ENCODE measurements around the gene ALK. TPM values are rescaled to one million over a fixed set of nuclear protein-coding genes. Genes with fewer than 3 reads are reported as not detected.
A peak's percentile ranks its signal among the peaks of the same experiment; 100 is the strongest.

The ALK gene
- total and polyA plus RNA-seq, 10 of the 15 experiments (the other 5 are each of a cell fraction or from before 2014, with no cell fraction given): 0.11 TPM; not detected in 9

GRCh38 chr2:29317077-29317517 lies 604.3 kb downstream of the ALK start:
- Histone ChIP-seq H3K4me2 (ENCODE audit: control insufficient read depth, insufficient read depth) (peak overlapping the region; percentile 33; the same call in 1 of the 2 replicates), H3K27me3 (replicated peaks in 1 of 2; ENCODE audit: control insufficient read depth in 2 of 2, insufficient read depth in 2 of 2, low read length in 1 of 2) (no peaks in the 10 kb centered on the region), H3K9ac (ENCODE audit: control insufficient read depth, insufficient read depth, low read length) (no peak overlapping the region), H3K36me3 (ENCODE audit: control insufficient read depth in 2 of 2, insufficient read depth in 2 of 2, low read length in 1 of 2) (no peaks in the 10 kb centered on the region), H3K4me3 (no peak overlapping the region), H4K20me1 (ENCODE audit: control insufficient read depth, insufficient read depth) (no peaks in the 10 kb centered on the region), H2AFZ (ENCODE audit: control insufficient read depth, low read depth, low read length) (no peak overlapping the region), H3K27ac (ENCODE audit: control insufficient read depth, insufficient read depth) (peak overlapping the region; percentile 39; the same call in 1 of the 2 replicates), H3K4me1 (ENCODE audit: control insufficient read depth, insufficient read depth, low read length) (peaks cover 39% of the 10 kb centered on the region), H3K9me3 (replicated peaks; ENCODE audit: control insufficient read depth, insufficient read depth, low read length) (peaks cover 10% of the 10 kb centered on the region; the same call in 2 of the 3 replicates), H3K79me2 (ENCODE audit: control insufficient read depth, insufficient read depth, low read length) (no peaks in the 10 kb centered on the region)
- ChIA-PET CTCF (interaction anchor here (0.6 to 1.7 kb wide), 3 partner anchors 8 to 251 kb away, joined by 3 to 14 read pairs (median 3); no protein-coding TSS in a partner anchor), RAD21 (ENCODE audit: unreplicated experiment) (no interaction called here), POLR2A (no interaction called here), SMC1A (ENCODE audit: uncharacterized antibody, unreplicated experiment) (interaction anchor here (1.6 kb wide), 1 partner anchor 7 kb away, joined by 5 read pairs; no protein-coding TSS in a partner anchor)
- 2% methylated on average over 3 of the region's 3 CpGs for WGBS (ENCODE audit: insufficient coverage, insufficient replicate concordance, low lambda C conversion rate, missing lambda C conversion rate)
- FAIRE-seq: peak; percentile 68
- DNase-seq (ENCODE audit: low read depth, low spot score): peak; percentile 82
- in situ Hi-C loops (cut with MboI) (no loop called here), intact Hi-C loops (cut with micrococcal nuclease; ENCODE audit: unreplicated experiment) (loop anchor here (10.0 kb wide), 2 partner anchors 268 to 408 kb away; no protein-coding TSS in a partner anchor)
- no TSS peak for BruUV-seq (replicated peaks)
- ATAC-seq: peak; percentile 64
- no peak for TF ChIP-seq LARP7 (IDR thresholded peaks at IDR 0.05)
- no peak for TF ChIP-seq MEF2B (IDR thresholded peaks at IDR 0.05; ENCODE audit: partially characterized antibody, poor library complexity, severe bottlenecking)
- no peak for TF ChIP-seq CUX1 (IDR thresholded peaks at IDR 0.05; ENCODE audit: insufficient replicate concordance, low read depth, low read length)
- TF ChIP-seq NBN (IDR thresholded peaks at IDR 0.05): no peak
- 0 out of 4 replicates have a peak, but pooled peaks of 1 of the 2 experiments have one; percentile 25 for TF ChIP-seq CEBPB (IDR thresholded peaks at IDR 0.05; ENCODE audit: borderline replicate concordance in 1 of 2, low read depth in 2 of 2, low read length in 2 of 2)
- TF ChIP-seq TCF3 (IDR thresholded peaks at IDR 0.05; ENCODE audit: borderline replicate concordance, insufficient read depth, low read depth, low read length): peak; percentile 73
- peak; percentile 88 for TF ChIP-seq ZBED1 (IDR thresholded peaks at IDR 0.05; ENCODE audit: borderline replicate concordance)
- TF ChIP-seq IRF5 (IDR thresholded peaks at IDR 0.05; ENCODE audit: borderline replicate concordance): no peak
- TF ChIP-seq BRCA1 (IDR thresholded peaks at IDR 0.05; ENCODE audit: low read depth, low read length): no peak
- TF ChIP-seq HDAC6 (IDR thresholded peaks at IDR 0.05; ENCODE audit: unreplicated experiment): no peak
- TF ChIP-seq SMAD5 (IDR thresholded peaks at IDR 0.05; ENCODE audit: low read depth): no peak
- peak; percentile 93 for TF ChIP-seq SPI1 (IDR thresholded peaks at IDR 0.05; ENCODE audit: borderline replicate concordance, insufficient read depth, low read depth, low read length)
- TF ChIP-seq SREBF2 (IDR thresholded peaks at IDR 0.05; ENCODE audit: low read length): no peak
- TF ChIP-seq RB1 (IDR thresholded peaks at IDR 0.05; ENCODE audit: borderline replicate concordance): no peak
- peak; percentile 60; the same call in 1 of the 3 replicates for TF ChIP-seq POU2F2 (IDR thresholded peaks at IDR 0.05; ENCODE audit: borderline replicate concordance, low read depth, low read length)
- no peak for TF ChIP-seq ZNF207 (IDR thresholded peaks at IDR 0.05; ENCODE audit: borderline replicate concordance)
- peak; percentile 66; the same call in 1 of the 2 replicates for TF ChIP-seq IRF4 (IDR thresholded peaks at IDR 0.05; ENCODE audit: low read depth, low read length)
- no peak for TF ChIP-seq SP1 (IDR thresholded peaks at IDR 0.05; ENCODE audit: low read depth, low read length)

Measured in GM12878 (cell line).